NCI-H1417 treated with DMSO at 0.1 percent for 48 hours (cell line): Measurements from ENCODE around the gene TEKT4.
"Not testable (repeated sequence)": the region's sequence is repeated elsewhere in the genome, so short reads cannot be mapped to it uniquely, and the experiment has no call there.

Experiments used
- DNase-seq: peaks from one replicate; lab custom pipeline; 2025; lab: John Stamatoyannopoulos, UW

Gene TEKT4

DNA sequence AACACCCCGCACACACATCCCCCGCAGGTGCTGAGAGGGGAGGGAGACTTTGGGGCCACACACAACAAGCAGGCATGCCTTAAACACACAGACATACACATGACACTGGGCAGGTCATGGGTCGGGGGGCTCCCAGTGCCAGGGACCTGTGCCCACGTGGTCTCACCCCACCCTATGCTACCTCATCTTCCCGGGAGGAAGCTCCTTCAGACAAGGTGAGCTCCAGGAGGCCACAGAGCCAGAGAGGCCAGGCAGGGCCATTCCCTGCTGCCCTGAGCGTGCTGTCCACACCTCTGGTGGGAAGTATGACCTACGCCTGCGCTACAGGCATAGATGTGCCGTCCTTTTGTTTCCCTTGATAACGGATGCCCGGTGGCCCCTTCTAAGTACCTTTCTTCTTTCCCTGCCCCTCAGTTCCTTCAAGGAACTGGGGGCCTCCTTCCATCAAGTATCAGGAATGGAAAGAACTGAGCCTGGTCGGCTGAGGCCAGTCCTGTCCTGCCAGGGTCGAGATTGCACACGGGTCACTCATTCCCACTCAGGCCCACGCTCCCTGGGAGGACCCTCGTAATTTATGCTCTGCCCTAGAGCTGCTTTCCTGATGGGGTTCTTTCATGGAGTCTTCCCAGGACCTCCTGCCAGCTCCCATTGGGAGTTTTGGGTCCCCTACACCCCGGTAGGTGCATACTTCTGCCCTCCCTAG, 4.7 kb downstream of the TEKT4 start:
- DNase-seq: no peak

DNA sequence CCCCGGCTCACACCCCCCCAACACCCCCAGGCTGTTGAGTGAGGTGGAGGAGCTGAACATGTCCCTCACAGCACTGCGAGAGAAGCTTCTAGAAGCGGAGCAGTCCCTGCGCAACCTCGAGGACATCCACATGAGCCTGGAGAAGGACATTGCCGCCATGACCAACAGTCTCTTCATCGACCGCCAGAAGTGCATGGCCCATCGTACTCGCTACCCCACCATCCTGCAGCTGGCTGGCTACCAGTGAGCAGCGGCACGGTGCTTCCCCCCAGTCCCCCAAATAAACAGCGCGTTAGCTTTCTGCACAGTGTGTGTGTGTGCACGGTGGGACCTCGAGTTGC, 5.3 kb downstream of the TEKT4 start:
- no peak for DNase-seq

DNA sequence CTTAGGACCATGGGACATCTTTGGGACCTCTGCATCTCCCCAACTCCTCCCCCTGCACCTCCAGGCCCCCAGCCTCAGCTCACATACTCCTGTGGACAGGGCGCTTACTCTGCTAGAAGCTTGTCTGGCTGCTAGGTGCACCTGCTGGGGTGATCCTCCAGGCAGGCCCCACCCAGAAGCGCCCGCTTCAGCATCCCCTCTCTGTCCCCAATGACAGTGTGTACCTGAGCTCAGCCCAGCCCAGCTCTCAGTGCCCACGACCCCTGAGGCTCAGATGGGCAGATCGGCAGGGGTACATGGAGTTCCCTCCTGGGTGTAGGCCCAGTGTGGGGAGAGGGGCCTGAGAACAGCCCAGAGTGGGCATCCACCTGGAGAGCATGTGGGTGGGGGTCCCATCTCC, 5.9 kb downstream of the TEKT4 start:
- no peak for DNase-seq

DNA sequence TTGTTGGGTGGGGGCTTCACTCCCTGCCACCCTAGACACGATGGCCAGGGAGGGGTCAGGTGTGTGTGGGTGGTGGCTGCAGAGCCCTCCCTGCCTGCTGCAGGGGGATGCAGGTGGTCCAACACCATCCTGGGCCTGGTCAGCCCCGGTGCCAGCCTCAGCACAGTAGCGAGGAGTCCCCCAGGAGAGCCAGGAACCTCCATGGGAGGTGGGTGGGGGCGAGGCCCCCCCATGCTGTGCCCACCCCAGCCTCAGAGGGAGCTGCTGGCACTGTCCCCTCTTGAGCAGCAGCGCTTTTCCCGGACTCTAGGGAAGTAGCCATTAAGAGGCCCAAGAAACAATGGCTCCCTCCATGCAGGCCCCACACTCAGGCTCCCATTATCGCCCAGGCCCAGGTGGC, 7.3 kb downstream of the TEKT4 start:
- not testable (repeated sequence) for DNase-seq

DNA sequence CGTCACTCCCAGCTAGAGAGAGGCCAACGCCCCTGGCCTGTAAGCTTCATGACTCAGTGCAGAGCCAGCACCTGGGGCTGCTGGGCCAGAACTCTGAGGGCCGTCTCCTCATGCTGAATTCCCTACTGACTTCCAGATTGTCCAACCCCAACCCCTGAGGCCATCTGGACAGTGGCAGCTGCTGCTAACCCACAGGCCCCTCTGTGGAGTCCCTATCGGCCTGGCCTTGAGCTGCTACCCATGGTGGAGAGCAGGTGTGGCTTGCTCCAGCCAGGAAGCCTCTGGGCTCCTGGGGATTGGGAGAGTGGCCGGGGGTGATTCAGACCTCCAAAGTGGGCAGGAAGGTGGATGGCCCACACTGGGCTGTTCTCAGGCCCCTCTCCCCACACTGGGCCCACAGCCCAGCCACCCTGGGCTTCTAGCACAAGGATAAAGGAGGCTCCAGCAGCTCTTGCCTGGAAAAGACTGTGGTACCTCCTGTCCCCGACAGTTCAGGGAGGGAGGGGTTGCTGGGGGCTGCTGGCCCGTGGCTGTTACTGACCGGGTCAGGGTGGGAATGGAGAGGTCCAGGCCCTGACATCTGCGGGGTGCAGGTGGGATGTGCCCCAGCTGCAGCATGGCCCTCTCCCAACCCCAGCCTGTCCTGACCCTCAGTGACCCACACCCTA, 8.2 kb downstream of the TEKT4 start:
- no peak for DNase-seq

DNA sequence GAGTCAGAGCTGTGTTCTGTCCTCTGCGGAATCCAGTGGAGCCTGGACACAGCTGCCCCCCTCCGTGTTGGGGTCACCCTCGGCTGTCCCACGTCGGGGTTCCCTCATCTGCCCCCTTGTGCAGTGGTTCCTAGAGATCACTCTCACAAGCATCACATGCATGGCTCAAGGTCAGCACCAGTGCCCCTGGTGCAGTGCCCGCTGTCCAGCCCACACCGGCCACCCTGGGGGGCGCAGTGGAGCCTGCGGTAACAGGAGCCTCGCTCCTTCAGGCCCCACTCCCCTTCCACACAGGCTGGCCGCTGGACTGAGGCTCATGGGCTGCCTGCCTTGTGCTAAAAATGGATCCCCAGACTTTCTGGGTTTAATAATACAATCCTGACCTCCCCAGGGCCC, 8.8 kb downstream of the TEKT4 start:
- DNase-seq: no peak

DNA sequence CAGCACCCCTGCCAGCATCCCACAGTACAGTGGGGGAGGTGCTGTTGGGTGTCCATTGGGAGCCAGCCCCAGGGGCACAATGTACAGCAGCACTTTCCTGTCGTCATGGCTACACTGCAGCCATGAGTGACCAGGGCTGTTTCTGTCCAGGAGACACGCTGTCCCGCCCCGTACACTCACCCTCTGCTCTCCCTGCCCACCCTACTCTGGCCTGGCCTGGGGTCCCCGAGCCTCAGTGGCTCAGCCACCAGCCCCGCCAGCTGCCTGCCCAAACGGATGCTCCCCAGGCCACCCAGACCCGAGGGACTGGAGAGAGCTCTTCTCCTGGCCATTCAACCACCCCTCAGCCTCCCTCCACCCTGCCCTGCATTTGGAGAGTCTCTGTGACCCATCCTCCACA, 9.3 kb downstream of the TEKT4 start:
- DNase-seq: no peak

DNA sequence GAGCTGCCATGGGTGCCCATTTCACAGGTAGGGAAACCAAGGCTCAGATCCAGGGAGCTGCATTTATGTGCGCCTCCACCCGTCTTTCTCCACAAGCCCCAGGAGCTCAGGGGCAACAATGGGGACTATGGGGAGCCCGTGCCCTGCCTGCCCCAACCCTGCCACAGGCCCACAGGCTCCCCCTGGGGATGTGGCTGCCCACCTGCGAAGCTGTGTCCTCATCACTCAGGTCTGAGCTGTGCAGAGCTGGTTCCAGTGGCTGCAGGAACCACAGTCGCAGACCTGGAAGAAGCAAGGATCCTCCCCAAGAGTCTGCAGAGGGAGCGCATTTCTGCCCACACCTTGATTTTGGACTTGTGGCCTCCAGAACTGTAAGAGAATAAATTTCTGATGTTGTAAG, 9.8 kb downstream of the TEKT4 start:
- DNase-seq: no peak

DNA sequence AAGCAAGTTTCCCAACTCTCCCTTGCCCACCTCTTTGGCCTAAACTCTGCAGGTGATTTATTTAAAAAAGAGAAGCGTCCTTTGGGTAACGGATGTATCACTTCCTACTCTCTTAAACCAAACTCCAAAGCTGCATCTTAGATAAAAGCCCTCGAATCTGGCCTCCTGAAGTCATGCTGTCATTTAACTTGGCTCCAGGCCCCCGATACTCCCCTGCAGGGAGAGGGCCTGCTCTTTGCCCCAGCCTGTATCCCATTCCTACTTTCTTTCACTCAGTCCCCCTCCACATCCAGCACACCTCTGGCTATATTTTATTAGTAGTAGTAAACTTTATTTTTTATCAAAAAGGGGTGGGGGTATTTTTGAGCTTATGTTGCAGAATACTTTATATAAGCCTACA, 19.0 kb downstream of the TEKT4 start:
- DNase-seq: no peak

DNA sequence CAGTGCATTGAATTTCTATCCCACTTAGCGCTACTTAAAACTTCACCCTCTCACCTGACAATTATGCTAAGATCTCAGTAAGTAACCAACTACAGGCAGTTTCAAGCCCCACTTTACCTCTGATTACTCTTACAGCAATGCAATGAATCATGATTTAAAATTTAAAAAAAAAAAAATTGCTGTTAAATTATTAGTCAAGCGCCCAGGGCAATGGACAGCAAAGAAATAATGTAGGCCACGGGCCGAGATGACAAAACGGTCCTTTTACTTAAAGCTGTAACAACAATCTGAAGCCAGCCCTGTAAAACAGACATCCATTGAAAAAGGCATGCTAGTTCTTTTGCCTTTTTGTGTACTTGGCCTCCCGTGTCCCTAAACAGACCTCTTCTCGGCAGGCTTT, 24.0 kb downstream of the TEKT4 start:
- DNase-seq: not testable (repeated sequence)

DNA sequence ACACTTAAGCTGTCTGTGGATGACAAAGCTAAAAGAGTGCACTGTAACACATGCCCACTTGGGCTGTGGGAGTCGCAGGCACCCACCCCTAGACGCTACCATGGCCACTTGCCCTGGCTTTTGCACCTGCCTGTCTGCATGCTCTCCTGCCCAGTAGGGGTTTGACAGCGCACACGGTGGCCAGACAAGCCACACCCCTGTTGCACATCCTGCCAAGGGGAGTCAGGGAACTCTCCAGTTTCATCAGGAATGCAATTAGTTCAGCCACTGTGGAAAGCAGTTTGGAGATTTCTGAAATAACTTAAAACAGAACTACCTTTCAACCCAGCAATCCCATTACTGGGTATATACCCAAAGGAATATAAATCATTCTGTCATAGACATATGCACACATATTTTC, 35.7 kb downstream of the TEKT4 start:
- not testable (repeated sequence) for DNase-seq

DNA sequence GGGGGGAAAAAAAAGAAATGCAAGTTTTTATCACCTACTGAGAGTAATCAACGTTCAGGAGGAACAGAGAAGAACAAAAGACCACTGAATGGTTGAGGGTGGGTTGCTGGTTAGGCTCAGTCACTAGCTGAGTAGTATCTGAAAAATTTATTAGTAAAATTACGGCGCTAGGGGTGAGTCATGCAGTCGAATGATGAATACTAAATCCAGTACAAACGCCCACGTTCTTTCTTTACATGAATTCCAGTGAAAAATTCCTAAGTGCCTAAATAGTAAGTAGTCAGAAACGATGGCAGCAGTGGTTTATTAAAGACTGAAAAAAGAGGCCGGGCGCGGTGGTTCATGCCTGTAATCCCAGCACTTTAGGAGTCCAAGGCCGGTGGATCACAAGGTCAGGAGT, 52.0 kb downstream of the TEKT4 start:
- DNase-seq: no peak

DNA sequence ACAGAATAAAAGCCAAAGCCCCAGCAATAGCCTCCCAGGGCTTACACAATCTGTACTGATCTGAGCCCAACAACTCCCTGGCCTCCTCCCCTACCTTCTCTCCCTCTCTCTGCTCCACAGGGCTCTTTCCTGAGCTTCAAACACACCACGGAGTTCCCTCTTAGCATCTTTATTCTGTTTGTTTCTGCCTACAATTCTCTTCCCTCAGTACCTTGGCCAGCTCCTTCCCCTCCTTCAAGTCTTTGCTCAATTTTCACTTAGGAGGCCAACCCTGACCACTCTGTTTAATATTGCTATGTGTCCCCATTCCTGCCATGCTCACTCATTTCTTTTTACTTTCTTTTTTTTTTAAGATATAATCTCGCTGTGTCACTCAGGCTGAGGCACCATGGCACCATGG, 53.8 kb downstream of the TEKT4 start:
- not testable (repeated sequence) for DNase-seq
